HG03442 (cell line): ENCODE data around the gene TULP3.

Experiments used
- ATAC-seq: cut with Tn5 transposase; IDR thresholded peaks from one replicate; pipeline ENCODE4 v1.9.1; 2021; ENCODE audit warnings: mild to moderate bottlenecking, moderate library complexity; ENCODE audit not compliant: unreplicated experiment

Gene TULP3

GRCh38 chr12:2877047-2877952 lies 13.4 kb upstream of the TULP3 start, which contains the start of the genes FOXM1 and RHNO1:
Gene FOXM1 (minus strand): TSS chr12:2877174. CDS start chr12:2874478, 2,696 bp downstream.
Gene RHNO1 (plus strand): TSS chr12:2877223. CDS start chr12:2885367, 8,144 bp downstream.
- ATAC-seq, result peak; percentile 76

- no peak for ATAC-seq
Observed at GRCh38 chr12:2877953-2878732, 12.5 kb upstream of the TULP3 start.

- ATAC-seq, result no peak
Observed at GRCh38 chr12:2879853-2880252, 10.8 kb upstream of the TULP3 start.

DNA sequence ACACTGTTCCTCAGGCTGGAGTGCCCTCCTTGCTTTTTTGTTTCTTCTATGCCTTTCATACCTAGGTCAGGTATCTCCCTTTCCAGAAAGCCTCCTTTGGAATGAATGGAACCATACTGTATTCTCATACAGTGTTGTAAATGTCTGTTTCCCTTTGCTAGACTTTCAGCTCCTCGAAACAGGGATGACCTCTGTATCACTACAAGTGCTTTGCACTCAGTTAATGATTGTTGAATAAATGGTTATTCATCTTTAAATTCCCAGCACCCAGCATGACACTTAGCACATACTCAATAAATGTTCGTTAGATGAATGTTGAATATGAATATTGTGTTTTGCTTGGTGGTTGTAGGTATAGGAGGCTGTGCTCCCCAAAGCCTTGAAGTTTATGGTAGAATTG lies 5.9 kb upstream of the TULP3 start:
- ATAC-seq, result no peak

- ATAC-seq, result no peak
Observed at GRCh38 chr12:2886768-2887450, 3.8 kb upstream of the TULP3 start.

GRCh38 chr12:2890001-2890387 lies 697 bp upstream of the TULP3 start:
- no peak for ATAC-seq

GRCh38 chr12:2891240-2892053 lies 756 bp downstream of the TULP3 start:
- peak; percentile 17 for ATAC-seq

GRCh38 chr12:2892246-2892645 lies 1.6 kb downstream of the TULP3 start:
- no peak for ATAC-seq

DNA sequence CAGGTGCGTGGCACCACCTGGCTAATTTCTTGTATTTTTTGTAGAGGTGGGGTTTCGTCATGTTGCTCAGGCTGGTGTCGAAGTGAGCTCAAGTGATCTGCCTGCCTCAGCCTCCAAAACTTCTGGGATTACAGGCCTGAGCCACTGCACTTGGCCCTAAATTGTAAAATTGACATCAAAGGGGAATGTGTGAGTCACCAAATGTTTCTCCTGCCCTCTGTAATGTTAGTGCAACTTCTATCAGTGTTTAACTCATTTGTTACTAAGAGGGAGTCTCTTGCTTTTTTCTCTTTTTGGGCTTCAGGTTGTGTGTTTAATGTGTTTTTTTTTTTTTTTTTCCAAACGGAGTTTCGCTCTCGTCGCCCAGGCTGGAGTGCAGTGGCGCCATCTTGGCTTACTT lies 2.3 kb downstream of the TULP3 start:
- ATAC-seq, result no peak

- ATAC-seq, result no peak
Observed at GRCh38 chr12:2895051-2895451, 4.4 kb downstream of the TULP3 start.

DNA sequence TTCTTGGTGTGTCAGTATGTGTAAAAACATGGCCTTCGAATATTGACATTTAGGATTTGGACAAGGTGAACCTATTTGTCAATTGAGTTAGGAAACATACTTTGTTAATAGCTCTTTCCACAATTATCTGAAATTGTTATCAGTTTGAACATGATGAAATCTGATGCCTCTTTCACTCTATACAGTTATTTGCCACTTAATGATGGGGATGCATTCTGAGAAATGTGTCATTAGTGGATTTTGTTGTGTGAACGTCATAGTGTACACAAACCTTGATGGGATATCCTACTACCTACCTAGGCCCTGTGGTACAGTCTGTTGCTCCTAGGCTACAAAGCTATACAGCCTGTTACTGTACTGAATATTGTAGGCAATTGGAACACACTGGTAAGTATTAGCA lies 4.8 kb downstream of the TULP3 start:
- no peak for ATAC-seq

DNA sequence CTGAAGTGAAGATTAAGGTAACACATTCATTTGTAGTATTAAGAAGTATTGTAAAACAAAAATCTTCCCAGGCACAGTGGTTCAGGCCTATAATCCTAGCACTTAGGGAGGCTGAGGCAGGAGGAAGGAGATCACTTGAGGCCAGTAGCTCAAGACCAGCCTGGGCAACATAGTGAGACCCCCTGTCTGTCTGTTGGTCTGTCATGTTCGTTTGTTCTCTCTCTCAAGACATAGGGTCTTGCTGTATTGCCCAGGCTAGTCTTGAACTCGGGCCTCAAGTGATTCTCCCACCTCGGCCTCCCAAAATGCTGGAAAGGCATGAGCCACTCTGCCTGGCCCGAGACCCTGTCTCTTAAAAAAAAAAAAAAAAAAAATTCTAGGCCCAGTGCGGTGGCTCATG lies 6.7 kb downstream of the TULP3 start:
- no peak for ATAC-seq

DNA sequence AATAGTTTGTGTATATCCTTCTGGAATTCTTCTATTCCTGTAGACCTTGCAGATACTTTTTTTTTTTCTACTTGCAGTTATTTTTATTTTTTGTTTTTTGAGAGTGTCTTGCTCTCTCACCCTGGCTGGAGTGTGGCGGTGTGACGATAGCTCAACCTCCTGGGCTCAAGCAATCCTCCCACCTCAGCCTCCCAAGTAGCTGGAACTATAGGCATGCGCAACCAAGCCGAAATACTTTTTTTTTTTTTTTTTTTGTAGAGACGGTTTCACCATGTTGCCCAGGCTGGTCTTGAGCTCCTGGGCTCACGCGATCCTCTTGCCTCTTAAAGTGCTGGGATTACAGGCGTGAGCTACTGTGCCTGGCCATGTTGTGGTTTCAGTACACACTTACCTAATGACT lies 10.0 kb downstream of the TULP3 start:
- ATAC-seq, result no peak

GRCh38 chr12:2902272-2902880 lies 11.7 kb downstream of the TULP3 start:
- no peak for ATAC-seq

DNA sequence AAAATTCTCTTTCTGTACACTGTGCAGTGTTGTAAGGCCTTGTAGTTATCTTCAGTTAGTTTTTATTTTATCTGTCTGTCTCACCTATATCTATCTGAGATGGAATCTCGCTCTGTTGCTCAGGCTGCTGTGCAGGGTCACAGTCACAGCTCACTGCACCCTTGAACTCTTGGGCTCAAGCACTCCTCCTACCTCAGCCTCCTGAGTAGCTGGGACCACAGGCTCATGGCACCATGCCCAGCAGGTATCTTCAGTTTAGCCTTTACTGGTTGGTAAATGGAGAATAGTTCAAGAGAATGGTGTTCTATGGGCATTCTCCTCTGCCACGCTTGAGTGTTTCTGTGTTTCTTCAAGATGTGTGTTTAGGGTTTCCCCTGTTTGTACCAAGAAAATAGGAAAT lies 13.6 kb downstream of the TULP3 start:
- no peak for ATAC-seq

- no peak for ATAC-seq
Observed at GRCh38 chr12:2912216-2912575, 21.5 kb downstream of the TULP3 start.

- ATAC-seq, result no peak
Observed at GRCh38 chr12:2919249-2919648, 28.6 kb downstream of the TULP3 start.

GRCh38 chr12:2922329-2922728 lies 31.6 kb downstream of the TULP3 start:
- ATAC-seq, result no peak

DNA sequence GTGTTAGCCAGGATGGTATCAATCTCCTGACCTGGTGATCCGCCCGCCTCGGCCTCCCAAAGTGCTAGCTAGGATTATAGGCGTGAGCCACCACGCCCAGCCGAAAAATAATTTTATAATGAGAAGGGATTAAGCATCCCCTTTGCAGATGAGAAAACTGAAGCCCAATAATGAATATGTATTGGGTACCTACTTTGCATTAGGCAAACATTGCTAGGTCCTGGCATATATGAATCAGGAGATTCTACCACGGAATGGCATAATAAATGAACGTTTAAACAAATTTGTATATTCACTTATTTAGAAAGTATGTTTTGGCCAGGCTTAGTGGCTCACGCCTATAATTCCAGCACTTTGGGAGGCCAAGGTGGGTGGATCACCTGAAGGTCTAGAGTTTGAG lies 32.4 kb downstream of the TULP3 start:
- ATAC-seq, result no peak

DNA sequence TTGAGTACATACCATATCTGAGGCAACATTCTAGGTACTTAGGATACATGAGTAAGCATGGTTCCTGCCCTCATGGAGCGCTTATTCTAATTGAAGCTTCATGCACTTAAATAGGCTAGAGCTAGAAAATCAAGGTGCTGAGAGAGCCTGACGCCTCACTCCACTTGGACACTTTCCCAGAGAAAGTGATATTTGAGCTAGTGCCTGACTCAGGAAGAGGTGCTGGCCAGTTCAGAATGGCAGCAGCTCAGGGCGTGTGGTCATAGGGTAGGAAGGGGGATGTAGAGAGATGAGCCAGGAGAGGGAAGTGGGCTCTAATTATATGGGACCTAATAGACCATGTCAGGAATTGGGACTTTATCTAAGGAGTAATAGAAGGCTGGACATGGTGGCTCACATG lies 33.3 kb downstream of the TULP3 start:
- ATAC-seq, result no peak
